GM18505 (cell line): Measurements from ENCODE around the gene FHOD1.
A peak's percentile ranks its signal among the peaks of the same experiment; 100 is the strongest.

ENCODE experiments used
- ATAC-seq: cut with Tn5 transposase; IDR thresholded peaks from one replicate; pipeline ENCODE4 v1.9.1; 2021; ENCODE audit not compliant: unreplicated experiment
- POLR2A ChIP-seq: IDR thresholded peaks from 4 replicates; pipeline ENCODE4 v1.6.1; 2011; ENCODE audit warnings: borderline replicate concordance; ENCODE audit not compliant: insufficient read depth, insufficient read length; ENCODE audit errors: extremely low read depth

The FHOD1 gene

DNA sequence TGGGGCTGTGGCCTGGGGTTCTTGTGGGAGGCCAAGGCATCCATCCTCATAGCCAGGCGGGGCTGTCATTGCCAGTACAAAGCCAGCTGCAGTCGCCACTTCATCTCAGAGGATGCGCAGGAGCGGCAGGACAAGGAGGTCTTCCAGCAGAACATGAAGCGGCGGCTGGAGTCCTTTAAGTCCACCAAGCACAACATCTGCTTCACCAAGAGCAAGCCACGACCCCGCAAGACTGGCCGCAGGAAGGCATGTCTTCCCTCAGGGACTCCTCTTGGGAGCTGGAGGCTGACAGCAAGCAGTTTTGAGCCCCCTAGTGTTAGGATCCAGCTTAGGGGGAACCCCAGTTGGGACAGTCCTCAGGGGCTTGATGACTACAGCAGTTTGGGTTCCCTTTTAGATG lies 17.0 kb upstream of the FHOD1 start:
- ATAC-seq, result no peak
- TF ChIP-seq POLR2A, result no peak

GRCh38 chr16:67263201-67263600 lies 15.9 kb upstream of the FHOD1 start:
- ATAC-seq, result no peak

GRCh38 chr16:67260426-67261063 lies 13.3 kb upstream of the FHOD1 start:
- peak; percentile 41 for ATAC-seq
- TF ChIP-seq POLR2A, result no peak

More at GRCh38 chr16:67263201-67263600, 15.9 kb upstream of the FHOD1 start:
- no peak for TF ChIP-seq POLR2A

DNA sequence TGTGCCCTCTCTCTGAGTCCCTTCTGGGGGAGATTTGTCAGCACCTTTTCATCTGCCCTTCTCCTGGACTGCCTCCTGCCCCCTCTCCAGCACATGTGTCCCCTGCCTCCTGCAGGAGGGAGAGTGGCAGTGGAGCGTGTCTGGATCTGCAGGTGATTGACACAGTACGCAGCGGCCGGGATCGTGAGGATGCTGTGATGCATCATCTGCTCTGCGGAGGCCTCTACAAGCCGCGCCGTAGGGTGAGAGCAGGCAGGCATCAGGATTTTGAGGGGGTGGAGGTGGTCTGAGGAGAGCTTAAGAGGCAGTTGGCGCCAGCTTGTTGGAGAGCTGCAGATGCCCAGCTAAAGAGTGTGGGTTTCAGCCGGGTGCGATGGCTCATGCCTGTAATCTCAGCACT lies 12.4 kb upstream of the FHOD1 start:
- ATAC-seq, result no peak
- no peak for TF ChIP-seq POLR2A

- no peak for TF ChIP-seq POLR2A
- ATAC-seq, result no peak
These were observed 11.0 kb upstream of the FHOD1 start for GRCh38 chr16:67258161-67258835.

- no peak for TF ChIP-seq POLR2A
- no peak for ATAC-seq
These were observed 10.3 kb upstream of the FHOD1 start for GRCh38 chr16:67257486-67258160.

DNA sequence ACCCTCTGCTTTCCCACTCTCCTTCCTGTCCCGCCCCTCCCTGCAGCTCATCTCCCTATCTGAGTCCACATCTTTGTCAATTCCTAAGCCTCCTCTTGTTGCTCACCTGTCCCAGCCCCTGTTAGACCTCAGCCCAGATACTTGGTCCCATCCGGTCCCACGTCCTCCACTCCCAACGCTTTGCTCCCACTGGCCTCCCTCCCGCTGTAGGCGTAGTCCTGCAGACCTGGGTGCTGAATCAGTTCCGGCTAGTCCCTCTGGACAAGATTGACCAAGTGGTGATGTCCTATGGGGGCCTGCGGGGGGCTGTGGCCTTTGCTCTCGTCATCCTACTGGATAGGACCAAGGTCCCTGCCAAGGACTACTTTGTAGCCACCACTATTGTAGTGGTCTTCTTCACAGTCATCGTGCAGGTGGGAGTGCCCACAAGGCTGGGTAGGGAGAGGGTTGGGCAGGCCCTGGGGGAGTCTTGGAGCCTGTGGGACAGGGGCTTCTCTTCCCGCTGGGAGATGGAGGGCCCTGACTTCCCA lies 9.5 kb upstream of the FHOD1 start:
- no peak for TF ChIP-seq POLR2A
- ATAC-seq, result no peak

- TF ChIP-seq POLR2A, result no peak
- ATAC-seq, result no peak
These were observed 8.4 kb upstream of the FHOD1 start for GRCh38 chr16:67255553-67256221.

GRCh38 chr16:67254801-67255552 lies 7.7 kb upstream of the FHOD1 start:
- ATAC-seq, result no peak
- no peak for TF ChIP-seq POLR2A

- no peak for TF ChIP-seq POLR2A
- no peak for ATAC-seq
These were observed 5.6 kb upstream of the FHOD1 start for GRCh38 chr16:67252609-67253497.

- no peak for TF ChIP-seq POLR2A
- ATAC-seq, result no peak
These were observed 2.7 kb upstream of the FHOD1 start for GRCh38 chr16:67250045-67250327.
